Neural progenitor cell (in vitro differentiated cells): ENCODE measurements around the gene ST3GAL2.

Experiments used
- CTCF ChIP-seq: fragments of 200-600 bp; sonication (generic); IDR thresholded peaks from 2 replicates; pipeline ENCODE4 v1.5.1; 2017; ENCODE audit warnings: antibody characterized with exemption, mild to moderate bottlenecking
- EZH2 ChIP-seq: fragments of 200-600 bp; sonication (generic); IDR thresholded peaks from 2 replicates; pipeline ENCODE4 v1.6.1; 2017; ENCODE audit warnings: antibody characterized with exemption, mild to moderate bottlenecking, moderate library complexity
- EZH2phosphoT487 ChIP-seq: fragments of 200-600 bp; sonication (generic); IDR thresholded peaks from 2 replicates; pipeline ENCODE4 v1.6.1; 2017; ENCODE audit warnings: antibody characterized with exemption

GRCh38 chr16:70432723-70433457, 6.0 kb downstream of the ST3GAL2 start:
- TF ChIP-seq CTCF (no peak), EZH2 (no peak), EZH2phosphoT487 (no peak)
